HG03565 (cell line): ENCODE results near the gene ULK1.

Source experiments
- ATAC-seq: cut with Tn5 transposase; IDR thresholded peaks from one replicate; pipeline ENCODE4 v1.9.1; 2021; ENCODE audit warnings: mild to moderate bottlenecking, moderate library complexity; ENCODE audit not compliant: unreplicated experiment

ULK1 gene

DNA sequence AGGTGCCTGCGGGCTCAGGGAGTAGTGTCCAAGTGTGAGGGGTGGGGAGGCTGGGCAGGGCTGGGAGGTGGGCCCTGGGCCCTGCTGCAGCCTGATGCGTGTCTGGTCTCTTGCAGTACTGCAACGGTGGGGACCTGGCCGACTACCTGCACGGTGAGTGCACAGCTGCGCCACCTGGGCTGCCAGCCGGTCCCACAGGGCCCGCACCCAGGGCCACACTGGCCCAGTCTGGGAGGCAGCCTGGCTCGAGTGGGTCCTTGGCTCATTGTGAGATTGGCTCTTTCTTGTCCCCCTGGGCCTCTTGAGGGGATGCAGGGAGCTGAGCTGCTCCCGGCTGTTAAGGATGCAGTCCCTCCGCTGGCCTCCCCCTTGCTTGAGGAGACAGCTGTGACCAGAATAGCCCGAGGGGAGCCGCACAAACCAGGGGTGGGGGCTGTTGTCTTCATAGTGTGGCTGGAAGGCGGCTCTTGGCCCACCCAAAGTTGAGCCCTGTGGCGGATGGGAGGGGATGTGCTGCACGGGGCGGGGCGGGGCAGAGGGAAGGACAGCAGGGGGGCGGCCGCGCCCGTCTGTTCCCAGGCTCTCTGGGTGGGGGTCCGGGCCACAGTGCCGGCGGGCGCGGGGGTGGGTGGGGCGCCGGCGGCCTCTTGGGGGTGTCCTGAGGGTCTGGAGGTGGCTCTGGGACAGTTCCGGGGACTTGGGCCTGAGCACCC, 13.1 kb downstream of the ULK1 start:
- no peak for ATAC-seq

DNA sequence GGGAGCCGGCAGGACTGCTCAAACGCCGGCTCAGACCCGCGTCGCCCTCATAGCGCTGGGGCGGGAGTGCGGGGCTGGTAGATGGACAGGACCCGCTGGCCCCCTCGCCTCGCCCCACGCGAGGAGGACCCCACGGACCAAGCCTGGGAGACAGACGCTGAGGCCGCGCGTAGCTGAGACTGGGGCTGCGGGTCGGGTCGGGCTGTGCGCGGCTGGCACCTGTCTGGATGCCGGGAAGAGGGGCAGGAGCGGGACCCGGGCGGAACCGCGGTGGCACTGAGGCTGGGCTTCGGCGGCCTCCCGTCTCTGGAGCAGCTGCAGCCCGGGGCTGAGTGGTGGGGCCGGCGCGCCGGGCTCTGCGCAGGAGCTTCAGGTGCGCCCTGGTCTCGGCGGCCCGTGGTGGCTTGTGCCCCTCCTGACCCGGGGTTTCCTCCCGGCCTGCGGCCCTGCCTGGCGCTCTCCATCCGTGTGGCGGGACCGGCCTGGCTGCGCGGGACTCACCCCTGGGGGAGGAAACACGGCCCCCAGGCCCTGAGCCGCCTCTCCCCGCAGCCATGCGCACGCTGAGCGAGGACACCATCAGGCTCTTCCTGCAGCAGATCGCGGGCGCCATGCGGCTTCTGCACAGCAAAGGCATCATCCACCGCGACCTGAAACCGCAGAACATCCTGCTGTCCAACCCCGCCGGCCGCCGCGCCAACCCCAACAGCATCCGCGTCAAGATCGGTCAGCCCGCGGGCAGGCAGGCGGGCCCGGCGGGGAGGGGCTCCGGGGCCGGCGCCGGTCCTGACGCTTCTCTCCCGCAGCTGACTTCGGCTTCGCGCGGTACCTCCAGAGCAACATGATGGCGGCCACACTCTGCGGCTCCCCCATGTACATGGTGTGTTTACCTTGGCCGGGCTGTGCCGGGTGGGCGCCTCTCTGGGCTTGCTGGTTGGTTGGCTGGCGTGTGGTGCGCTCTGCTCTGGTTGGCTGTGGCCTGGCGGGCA, 14.0 kb downstream of the ULK1 start:
- ATAC-seq: no peak

DNA sequence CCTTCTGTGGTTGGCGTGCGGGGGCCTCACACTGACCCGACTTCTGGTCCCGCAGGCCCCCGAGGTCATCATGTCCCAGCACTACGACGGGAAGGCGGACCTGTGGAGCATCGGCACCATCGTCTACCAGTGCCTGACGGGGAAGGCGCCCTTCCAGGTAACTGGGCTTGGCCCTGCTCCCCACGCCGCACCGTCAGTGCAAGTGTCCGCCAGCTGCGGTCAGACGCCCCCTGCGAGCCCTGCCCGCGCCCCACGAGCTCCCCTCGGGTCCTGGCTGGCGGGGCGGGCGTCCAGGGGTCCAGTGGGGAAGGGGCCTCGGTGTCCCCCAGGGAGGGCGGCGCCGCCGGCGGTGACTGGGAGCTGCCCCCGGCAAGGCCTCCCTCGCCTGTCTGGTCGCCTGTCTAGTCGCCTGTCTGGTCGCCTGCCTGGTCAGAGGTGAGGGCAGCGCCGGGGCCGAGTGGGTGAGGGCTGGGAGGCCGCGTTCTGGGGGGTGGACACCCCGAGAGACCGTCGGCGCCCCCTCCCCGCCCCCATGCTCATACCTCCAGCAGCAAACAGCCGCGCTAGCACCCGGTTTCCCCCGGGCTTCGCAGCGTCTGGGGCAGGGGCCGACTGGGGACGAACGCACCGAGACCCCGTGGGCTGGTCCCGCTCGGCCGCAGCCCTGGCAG, 14.8 kb downstream of the ULK1 start:
- no peak for ATAC-seq

DNA sequence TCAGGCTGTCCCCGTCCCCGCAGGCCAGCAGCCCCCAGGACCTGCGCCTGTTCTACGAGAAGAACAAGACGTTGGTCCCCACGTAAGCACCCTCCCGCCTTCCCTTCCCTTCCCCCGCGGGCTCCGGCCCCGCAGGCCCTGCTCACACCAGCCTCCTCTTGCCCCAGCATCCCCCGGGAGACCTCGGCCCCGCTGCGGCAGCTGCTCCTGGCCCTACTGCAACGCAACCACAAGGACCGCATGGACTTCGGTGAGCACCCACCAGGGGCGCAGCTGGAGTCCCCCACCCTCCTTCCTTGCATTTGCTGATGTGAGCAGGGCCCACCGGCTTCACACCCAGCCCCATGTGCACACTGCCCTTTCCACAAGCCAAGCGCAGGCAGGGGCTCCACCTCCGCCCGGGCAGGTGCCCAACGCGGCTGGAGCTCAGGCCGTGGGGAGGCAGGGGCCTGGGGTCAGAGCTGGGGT, 15.4 kb downstream of the ULK1 start:
- no peak for ATAC-seq

DNA sequence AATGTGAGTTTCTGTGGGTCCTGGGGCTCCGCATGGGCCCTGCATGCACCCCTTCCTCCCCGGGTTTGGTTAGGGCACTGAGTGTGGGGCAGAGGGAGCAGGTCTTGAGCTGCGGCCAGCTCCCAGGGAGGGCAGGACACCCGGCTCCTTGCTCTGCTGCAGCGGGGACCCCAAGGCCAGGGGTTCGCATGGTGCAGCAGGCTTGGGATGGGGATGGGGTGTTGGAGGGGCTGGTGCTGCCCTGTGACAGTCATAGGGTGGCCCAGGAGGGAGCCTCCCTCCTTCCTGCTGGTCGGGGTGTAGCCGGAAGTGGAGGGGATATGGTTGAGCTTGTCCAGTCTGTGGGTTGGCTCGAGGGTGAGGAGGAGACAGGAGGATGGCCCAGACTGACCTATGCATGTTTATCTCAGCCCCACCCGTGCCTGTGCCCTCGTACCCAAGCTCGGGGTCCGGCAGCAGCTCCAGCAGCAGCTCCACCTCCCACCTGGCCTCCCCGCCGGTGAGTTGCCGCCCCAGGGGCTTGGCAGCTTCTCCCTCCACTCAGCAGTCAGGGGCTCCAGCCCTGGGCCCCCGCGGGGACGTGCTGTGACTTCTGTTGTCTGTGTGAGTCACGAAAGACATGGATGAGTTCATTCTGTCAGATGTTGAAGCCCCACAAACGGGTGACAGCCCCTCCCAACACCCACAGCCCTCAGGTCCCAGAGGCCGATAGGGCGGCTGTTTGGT, 16.0 kb downstream of the ULK1 start:
- no peak for ATAC-seq

DNA sequence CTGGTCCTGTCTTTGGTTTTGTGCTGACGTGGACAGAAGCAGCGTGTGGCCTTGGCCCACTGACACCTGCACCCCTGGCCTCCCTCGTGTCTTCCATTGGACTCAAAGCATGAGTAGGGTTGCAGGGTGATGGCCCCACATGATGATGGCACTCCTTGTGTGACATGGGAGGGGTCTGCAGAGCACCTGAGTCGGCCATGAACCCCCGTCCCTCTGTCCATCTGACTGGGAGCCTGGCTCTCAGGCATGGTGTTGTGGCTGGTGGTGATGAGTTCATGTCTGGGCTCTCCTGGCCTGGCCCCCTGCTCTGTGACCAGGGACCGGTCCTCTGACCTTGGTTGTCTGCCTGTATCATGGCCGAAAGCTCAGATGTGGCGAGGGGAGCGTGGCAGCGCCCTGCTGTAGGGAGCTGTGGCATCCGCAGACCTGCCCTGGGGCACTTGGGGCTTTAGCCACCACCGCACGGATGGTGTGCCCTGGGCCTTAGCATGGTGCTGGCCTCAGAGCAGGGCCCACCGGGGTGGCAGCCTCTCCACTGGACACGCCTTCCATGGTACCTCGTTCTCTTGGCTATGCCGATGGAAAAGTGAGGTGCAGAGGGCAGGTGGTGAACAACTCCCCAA, 16.7 kb downstream of the ULK1 start:
- ATAC-seq: no peak

DNA sequence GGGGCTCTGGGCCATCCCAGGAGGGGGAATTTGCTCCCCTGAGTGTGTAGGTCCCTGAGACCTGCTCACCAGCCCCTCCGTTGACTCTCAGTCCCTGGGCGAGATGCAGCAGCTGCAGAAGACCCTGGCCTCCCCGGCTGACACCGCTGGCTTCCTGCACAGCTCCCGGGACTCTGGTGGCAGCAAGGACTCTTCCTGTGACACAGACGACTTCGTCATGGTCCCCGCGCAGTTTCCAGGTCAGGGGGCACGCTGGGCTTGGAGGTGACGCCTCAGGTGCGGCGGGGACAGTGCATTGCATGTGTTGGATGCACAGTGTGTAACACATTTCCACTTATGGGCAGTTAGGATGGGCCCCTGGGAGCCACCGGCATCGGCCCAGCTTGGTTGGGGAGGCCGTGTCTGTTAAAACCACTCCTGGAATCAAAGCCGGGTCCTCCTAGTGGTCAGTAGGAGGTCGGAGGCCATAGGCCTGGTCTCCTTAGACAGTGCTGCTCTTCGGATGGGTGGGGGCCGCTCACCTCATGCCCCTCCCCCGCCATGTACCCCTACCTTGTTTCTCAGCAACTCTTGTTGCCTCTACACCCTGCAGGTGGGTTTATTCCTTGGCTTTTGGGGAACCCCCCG, 17.5 kb downstream of the ULK1 start:
- no peak for ATAC-seq

DNA sequence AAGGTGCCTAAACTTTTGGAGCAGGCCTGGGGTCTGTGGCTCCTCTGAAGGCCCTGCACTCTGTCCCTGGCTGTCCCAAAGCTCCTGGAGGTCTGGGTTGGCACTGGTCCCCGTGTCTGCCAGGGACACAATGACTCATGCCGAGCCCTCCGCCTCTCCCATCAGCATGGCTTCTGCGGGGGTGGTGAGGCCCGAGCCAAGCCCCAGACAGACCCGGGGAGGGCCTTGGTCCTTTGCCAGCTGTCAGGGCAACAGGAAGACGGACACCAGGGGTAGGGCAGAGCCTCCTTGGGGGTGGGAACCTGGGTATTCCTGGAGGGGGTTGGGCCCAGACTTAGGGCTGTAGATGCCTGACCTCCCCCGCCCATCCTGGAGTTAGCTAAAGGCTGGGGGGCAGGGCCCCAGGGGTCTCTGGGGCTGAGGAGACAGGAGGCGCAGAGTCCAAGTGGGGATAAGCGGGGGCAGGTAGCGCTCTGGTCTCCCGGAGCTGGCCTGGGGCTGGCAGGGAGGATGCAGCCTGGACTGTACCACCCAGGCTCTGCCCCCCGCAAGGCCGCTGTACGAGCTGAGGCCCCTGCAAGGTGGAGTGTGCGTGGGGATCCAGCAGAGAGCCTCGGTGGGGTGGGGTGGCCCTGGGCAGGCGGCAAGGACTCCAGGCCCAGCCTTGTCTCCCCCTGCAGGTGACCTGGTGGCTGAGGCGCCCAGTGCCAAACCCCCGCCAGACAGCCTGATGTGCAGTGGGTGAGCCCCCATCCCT, 18.3 kb downstream of the ULK1 start:
- ATAC-seq: no peak

DNA sequence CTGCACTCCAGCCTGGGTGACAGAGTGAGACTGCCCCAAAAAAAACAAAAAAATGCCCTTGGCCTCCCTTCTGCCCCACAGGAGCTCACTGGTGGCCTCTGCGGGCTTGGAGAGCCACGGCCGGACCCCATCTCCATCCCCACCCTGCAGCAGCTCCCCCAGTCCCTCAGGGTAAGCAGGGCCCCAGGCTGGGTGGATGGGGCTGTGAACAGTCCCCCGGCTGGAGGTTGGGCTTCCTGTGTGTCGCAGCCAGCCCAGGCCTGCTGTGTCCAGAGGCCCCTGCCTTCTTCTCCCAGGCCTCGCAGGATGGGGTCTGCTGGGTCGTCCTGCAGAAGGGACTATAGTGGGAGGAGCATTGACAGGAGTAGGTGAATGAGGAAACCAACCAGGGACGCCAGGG, 19.2 kb downstream of the ULK1 start:
- ATAC-seq: no peak

DNA sequence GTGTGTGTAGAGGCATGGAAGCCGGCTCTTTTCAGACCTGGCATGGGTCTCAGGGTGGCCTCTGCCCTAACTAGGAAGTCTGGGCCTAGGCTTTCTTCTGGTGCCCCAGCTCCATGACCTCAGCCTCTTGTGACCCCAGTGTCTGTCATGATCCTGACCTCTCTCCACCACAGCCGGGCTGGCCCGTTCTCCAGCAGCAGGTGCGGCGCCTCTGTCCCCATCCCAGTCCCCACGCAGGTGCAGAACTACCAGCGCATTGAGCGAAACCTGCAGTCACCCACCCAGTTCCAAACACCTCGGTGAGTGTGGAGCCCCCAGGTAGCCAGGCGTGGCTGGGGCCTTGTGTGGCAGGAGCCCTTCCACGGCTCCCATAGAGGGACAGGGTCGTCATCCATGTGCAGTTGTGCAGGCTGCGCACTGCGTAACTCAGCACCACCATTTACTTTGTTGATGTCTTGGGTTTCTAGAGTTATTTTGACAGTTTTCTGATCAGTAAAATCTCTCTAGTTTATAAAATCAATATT, 19.8 kb downstream of the ULK1 start:
- ATAC-seq: no peak

DNA sequence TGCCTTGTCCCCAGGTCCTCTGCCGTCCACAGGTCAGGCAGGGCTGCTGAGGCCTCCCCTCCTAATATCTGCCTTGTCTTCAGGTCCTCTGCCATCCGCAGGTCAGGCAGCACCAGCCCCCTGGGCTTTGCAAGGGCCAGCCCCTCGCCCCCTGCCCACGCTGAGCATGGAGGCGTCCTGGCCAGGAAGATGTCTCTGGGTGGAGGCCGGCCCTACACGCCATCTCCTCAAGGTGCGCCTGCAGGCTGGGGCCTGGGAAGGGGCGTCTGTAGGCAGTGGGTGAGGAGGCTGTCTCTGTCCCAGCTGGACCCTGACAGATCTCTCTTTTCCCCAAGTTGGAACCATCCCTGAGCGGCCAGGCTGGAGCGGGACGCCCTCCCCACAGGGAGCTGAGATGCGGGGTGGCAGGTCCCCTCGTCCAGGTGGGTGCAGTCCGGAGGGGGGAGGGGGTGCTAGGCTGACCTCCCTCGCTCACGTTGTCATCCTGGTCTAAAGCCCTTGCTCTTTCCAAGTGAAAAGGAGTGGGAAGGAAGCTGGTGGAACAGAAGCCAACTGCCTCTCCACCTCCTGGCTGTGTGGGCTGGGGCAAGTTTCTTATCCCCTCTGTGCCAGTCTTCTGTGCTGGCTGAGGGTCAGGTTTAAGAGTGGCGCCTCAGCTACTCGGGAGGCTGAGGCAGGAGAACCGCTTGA, 20.7 kb downstream of the ULK1 start:
- ATAC-seq: no peak

DNA sequence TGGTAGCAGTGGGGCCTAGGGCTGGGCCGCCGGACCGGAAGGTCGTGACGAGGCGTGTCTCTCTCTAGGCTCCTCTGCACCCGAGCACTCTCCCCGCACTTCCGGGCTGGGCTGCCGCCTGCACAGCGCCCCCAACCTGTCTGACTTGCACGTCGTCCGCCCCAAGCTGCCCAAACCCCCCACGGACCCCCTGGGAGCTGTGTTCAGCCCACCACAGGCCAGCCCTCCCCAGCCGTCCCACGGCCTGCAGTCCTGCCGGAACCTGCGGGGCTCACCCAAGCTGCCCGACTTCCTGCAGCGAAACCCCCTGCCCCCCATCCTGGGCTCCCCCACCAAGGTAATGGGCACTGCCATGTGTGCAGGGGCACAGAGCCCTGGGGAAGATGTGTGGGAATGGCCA, 21.4 kb downstream of the ULK1 start:
- ATAC-seq: no peak

DNA sequence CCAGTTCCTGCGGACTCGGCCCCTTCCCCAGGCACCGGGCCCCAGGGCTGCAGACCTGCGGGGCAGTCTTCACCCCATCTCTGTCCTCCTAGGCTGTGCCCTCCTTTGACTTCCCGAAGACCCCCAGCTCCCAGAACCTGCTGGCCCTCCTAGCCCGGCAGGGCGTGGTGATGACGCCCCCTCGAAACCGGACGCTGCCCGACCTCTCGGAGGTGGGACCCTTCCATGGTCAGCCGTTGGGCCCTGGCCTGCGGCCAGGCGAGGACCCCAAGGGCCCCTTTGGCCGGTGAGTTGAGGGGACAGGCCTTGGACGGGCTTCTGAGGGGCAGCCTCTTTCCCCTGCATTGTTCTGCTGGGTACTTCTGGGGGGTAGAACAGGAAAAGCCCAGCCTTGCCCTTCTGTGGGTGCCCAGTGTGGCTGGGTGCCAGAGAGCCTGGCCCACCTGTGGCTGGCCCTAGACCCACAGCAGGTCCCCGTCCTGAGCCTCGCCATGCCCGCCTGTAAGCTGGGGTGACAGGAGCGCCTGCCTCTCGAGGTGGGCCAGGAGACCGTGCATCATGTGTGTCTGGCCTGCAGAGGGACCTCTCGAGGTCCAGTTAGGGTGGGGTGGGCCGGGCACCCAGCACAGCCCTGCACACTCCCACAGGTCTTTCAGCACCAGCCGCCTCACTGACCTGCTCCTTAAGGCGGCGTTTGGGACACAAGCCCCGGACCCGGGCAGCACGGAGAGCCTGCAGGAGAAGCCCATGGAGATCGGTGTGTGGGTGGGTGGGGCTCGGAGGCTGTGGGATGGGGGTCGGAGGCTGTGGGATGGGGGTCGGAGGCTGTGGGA, 22.1 kb downstream of the ULK1 start:
- no peak for ATAC-seq

DNA sequence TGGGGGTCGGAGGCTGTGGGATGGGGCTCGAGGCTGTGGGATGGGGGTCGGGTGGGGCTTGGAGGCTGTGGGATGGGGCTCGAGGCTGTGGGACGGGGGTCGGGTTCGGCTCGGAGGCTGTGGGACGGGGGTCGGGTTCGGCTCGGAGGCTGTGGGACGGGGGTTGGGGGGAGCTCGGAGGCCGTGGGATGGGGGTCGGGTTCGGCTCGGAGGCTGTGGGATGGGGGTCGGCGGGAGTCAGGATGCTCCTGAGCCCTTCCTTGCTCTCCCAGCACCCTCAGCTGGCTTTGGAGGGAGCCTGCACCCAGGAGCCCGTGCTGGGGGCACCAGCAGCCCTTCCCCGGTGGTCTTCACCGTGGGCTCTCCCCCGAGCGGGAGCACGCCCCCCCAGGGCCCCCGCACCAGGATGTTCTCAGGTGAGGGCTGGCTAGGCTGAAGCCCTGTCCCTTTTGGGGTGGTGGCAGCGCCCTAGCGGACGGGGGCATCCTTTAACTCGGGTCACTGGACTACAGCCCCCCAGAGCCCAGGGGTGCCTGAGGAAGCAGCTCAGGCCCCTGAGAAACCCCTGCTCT, 22.8 kb downstream of the ULK1 start:
- no peak for ATAC-seq

DNA sequence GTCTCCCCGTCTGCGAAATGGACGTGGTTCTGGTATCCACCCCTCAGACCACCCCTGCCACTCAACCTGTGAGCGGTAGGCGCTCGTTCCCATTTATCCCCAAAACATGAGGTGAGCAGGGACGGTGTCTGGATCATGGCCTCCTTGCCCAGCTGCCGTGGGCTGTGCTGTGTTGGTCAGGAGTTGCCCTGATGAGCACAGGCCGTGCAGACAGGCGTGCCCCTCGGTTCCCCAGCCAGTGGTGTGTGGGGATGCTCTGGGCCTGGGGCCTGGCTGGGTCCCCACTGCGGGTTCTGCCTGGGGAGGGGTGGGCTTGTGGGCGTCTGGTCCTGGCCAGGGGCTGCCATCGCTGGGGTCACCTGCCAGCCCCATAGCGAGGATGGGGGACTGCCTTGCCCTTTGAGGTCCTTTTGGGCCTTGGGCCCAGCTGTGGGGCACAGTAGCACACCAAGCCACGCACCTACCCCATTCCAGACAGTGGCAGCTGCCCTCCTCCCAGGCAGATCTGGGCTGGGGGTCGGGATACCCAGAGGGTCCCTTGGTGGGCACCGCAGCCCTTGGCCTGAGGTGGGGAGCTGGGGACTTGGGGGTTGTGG, 23.4 kb downstream of the ULK1 start:
- no peak for ATAC-seq

DNA sequence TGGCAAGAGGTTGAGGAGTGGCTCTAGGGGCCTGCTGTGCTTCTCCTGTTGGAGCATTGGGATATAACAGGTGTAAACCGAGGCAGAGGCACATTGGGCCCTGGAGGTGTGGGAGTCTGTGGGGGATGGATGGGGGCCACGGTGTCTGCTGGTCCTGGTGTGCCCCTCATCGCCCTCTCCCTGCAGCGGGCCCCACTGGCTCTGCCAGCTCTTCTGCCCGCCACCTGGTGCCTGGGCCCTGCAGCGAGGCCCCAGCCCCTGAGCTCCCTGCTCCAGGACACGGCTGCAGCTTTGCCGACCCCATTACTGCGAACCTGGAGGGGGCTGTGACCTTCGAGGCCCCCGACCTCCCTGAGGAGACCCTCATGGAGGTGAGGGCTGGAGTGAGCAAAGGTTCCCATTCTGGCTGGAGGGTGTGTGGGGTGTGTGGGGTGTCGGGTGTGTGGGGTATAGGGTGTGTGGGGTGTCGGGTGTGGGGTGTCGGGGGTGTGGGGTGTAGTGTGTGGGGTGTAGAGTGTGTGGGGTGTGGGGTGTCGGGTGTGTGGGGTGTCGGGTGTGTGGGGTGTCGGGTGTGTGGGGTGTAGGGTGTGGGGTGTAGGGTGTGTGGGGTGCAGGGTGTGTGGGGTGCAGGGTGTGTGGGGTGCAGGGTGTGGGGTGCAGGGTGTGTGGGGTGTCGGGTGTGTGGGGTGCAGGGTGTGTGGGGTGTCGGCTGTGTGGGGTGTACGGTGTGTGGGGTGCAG, 24.1 kb downstream of the ULK1 start:
- ATAC-seq: no peak
